GM13977 (cell line): ENCODE measurements around the gene NANOS3.

ENCODE experiments used
- DNase-seq: peaks from one replicate; pipeline ENCODE4 v3.0.0; 2012; ENCODE audit warnings: low spot score
- in situ Hi-C: fragments of 300-500 bp; cut with MboI; formaldehyde crosslinking; loops from one replicate; pipeline ENCODE4 v1.12.0; 2022; ENCODE audit warnings: low sequenced_read_pairs, low pct_unique_long_range_greater_than_20kb, mixed read lengths, inconsistent platforms; ENCODE audit not compliant: unreplicated experiment
- TF ChIP-seq, protein P1 (sequence below): IDR thresholded peaks from 2 replicates; pipeline ENCODE4 v1.5.1; 2012; ENCODE audit warnings: mild to moderate bottlenecking, control low read depth; ENCODE audit not compliant: insufficient read depth; ENCODE audit errors: extremely low read depth, missing control alignments

The NANOS3 gene

DNA sequence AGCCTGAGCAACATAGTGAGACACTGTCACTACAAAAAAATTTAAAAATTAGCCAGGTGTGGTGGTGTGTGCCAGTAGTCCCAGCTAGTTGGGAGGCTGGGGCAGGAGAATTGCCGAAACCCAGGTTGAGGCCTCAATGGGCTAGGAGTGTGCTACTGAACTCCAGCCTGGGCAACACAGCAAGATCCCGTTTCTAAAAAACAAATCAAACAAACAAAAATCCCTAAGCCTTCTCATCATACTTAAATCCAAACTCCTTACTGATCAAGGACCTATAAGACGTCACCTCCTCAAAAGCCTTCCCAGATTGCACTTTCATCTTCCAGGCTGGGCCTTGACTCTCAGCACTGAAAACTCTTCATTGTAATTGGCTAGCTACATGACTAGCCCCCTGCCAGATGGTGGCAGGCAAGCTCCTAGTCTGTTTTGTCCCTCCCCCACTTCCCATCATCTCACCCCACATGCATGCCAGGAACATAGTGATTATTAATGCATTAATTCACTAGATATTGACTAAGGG, 17.5 kb upstream of the NANOS3 start:
- TF ChIP-seq, protein P1, sequence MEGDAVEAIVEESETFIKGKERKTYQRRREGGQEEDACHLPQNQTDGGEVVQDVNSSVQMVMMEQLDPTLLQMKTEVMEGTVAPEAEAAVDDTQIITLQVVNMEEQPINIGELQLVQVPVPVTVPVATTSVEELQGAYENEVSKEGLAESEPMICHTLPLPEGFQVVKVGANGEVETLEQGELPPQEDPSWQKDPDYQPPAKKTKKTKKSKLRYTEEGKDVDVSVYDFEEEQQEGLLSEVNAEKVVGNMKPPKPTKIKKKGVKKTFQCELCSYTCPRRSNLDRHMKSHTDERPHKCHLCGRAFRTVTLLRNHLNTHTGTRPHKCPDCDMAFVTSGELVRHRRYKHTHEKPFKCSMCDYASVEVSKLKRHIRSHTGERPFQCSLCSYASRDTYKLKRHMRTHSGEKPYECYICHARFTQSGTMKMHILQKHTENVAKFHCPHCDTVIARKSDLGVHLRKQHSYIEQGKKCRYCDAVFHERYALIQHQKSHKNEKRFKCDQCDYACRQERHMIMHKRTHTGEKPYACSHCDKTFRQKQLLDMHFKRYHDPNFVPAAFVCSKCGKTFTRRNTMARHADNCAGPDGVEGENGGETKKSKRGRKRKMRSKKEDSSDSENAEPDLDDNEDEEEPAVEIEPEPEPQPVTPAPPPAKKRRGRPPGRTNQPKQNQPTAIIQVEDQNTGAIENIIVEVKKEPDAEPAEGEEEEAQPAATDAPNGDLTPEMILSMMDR, result no peak
- no peak for DNase-seq
- in situ Hi-C loops, result loop anchor here (10.0 kb wide), 1 partner anchor 75 kb away; no protein-coding TSS in a partner anchor

DNA sequence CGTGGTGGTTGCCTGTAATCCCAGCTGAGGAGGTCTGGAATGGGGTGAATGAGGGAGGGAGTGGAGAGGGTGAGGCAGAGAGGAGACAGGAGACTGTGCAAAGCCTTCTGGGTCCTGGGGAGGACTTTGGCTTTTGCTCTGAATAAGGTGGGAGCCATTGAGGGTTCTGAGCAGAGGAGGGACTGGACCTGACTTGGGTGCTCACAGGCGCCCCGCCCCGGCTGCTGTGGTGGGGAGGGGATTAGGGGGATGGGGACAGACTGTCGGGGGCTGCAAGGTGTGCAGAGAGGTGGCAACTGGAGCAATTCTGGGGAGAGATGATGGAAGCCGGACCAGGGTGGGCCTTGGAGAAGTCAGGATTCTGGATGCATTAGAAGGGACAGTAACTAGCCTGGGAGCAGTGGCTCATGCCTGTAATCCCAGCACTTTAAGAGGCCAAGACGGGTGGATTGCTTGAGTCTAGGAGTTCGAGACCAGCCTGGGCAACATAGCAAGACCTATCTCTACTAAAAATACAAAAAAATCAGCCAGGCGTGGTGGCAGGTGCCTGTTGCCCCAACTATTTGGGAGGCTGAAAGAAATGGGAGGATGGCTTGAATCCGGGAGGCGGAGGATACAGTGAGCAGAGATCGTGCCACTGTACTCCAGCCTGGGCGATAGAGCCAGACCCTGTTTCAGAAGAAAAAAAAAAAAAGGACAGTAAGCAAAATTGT, 16.1 kb upstream of the NANOS3 start:
- in situ Hi-C loops, result no loop called here
- TF ChIP-seq, protein P1, result no peak
- DNase-seq, result no peak

DNA sequence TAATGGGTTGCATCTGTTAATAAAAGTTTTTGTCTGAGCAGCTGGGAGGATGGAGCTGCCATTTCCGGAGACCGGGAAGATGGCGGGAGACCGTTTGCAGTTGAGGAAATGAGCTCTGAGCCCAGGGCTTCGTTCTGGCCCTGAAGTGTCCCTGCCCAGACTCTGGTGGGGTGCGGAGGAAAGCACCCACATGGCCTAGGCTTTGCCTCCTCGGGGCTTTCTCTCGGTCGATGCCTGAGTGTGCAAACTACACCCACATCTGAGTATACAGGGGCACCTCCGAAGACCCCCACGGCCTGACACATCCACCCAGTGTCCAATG, 15.6 kb upstream of the NANOS3 start:
- DNase-seq, result peak; percentile 67
- TF ChIP-seq, protein P1, result no peak
- in situ Hi-C loops, result no loop called here

DNA sequence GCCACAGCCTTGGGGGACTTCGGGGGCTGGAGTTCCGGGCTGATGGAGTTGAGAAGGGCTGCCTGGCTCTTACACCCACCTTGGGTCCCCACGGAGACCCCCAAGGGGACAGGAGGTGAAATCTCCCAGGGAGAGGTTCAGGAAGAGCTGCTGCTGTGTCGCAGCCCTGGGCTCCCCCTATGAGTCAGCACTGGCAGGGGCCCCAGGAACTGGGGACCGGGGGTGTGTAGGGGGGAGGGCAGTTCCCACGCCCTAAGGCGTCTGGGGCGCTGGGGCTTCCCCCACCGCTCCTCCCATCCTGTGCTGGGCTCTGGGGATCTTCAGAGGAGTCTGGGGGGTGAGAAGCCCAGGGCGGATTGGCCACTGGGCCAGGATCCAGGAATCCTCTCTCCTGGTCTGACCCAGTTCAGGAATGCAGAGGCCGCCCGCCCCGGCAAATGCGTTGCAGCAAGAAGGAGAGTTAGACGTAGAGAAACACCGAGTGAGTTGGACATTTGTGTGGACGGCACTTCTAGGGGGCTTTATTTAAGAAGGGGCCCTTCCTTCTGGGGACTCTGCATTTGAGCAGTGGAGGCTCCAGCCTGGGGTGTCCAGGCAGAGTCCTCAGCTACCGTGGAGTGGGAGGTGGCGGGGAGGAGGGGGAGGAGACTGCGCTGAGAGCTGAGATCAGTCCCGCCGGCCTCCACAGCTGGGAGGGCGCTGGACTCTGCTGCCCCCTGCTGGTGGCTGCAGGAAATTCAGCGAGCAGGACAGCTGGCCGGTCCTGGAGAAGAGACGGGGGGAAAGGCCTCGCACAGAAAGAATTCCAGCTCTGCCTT, 15.0 kb upstream of the NANOS3 start:
- DNase-seq, result peak; percentile 91

DNA sequence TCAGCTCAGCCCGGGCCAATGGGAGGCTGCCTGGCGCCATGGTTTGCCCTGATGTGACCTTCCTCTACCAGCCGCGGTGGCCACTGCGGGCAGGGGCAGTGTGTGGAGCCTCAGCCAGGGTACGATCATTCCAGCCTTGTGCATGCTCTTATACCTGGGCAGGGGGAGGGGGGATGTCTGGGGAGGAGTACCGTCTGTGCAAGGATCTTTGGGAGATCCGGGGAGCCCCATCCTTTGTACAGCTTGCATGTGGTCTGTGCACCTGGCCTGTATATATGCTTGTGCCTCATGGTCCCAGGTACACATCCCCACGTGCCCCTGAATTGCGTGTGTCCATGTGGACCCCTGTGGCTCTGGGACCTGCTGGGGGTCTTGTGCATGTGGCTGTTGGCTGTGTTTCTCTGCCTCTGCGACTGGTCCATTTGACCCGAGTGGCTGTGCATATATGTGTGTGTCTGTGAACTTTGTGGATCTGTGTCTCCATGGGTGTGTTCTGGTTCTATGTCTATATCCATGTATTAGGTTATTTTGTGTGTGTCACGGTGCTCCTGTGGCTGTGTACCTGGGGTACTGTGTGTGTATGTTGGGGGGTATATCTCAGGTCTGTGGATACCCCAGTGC, 12.8 kb upstream of the NANOS3 start:
- no peak for DNase-seq
- TF ChIP-seq, protein P1, result no peak
- in situ Hi-C loops, result no loop called here

More for the DNA sequence above, 15.0 kb upstream of the NANOS3 start:
- TF ChIP-seq, protein P1, result peak; percentile 99
- in situ Hi-C loops, result no loop called here
